ENCODE measurements around the gene PFDN2.
"Not testable (repeated sequence)": the region's sequence is repeated elsewhere in the genome, so short reads cannot be mapped to it uniquely, and the experiment has no call there.

Gene PFDN2

GRCh38 chr1:161138431-161138830, 20.6 kb upstream of the PFDN2 start:
- DNase-seq (ENCODE audit: low spot score), result no peak

- DNase-seq (ENCODE audit: low spot score), result no peak
Measured at GRCh38 chr1:161137881-161138280, 20.0 kb upstream of the PFDN2 start.

GRCh38 chr1:161133220-161133740, 15.4 kb upstream of the PFDN2 start:
- no peak for DNase-seq (ENCODE audit: low spot score)

- DNase-seq (ENCODE audit: low spot score), result peak; percentile 91
Measured at GRCh38 chr1:161132410-161133219, 14.8 kb upstream of the PFDN2 start, which contains the start of gene DEDD. TSS of gene DEDD (minus strand) at chr1:161132667. CDS start at chr1:161124462, 8,205 bp downstream.

GRCh38 chr1:161131523-161132409, 13.9 kb upstream of the PFDN2 start:
- peak; percentile 23 for DNase-seq (ENCODE audit: low spot score)

- DNase-seq (ENCODE audit: low spot score), result no peak
Measured at GRCh38 chr1:161130266-161130665, 12.4 kb upstream of the PFDN2 start.

- peak; percentile 16 for DNase-seq (ENCODE audit: low spot score)
Measured at GRCh38 chr1:161128591-161129420, 11.0 kb upstream of the PFDN2 start.

GRCh38 chr1:161127649-161128048, 9.8 kb upstream of the PFDN2 start:
- no peak for DNase-seq (ENCODE audit: low spot score)

GRCh38 chr1:161122967-161123366, 5.1 kb upstream of the PFDN2 start:
- DNase-seq (ENCODE audit: low spot score), result no peak

GRCh38 chr1:161121834-161122233, 4.0 kb upstream of the PFDN2 start:
- no peak for DNase-seq (ENCODE audit: low spot score)

- no peak for DNase-seq (ENCODE audit: low spot score)
Measured at GRCh38 chr1:161121042-161121650, 3.3 kb upstream of the PFDN2 start.

GRCh38 chr1:161119092-161119903, 1.5 kb upstream of the PFDN2 start:
- peak; percentile 79 for DNase-seq (ENCODE audit: low spot score)

GRCh38 chr1:161115961-161116360, 1.9 kb downstream of the PFDN2 start:
- DNase-seq (ENCODE audit: low spot score), result not testable (repeated sequence)

GRCh38 chr1:161115132-161115711, 2.6 kb downstream of the PFDN2 start:
- no peak for DNase-seq (ENCODE audit: low spot score)

- no peak for DNase-seq (ENCODE audit: low spot score)
Measured at GRCh38 chr1:161114556-161114955, 3.3 kb downstream of the PFDN2 start.

- no peak for DNase-seq (ENCODE audit: low spot score)
Measured at GRCh38 chr1:161113915-161114314, 3.9 kb downstream of the PFDN2 start.

GRCh38 chr1:161111527-161111926, 6.3 kb downstream of the PFDN2 start:
- no peak for DNase-seq (ENCODE audit: low spot score)

GRCh38 chr1:161111117-161111516, 6.7 kb downstream of the PFDN2 start:
- DNase-seq (ENCODE audit: low spot score), result no peak

GRCh38 chr1:161106431-161106830, 11.4 kb downstream of the PFDN2 start:
- no peak for DNase-seq (ENCODE audit: low spot score)

GRCh38 chr1:161100556-161100955, 17.3 kb downstream of the PFDN2 start:
- DNase-seq (ENCODE audit: low spot score), result no peak

Measured in hematopoietic multipotent progenitor cell treated with erythropoietin and hydrocortisone succinate and interleukin-3 and kit ligand, for 15 days (in vitro differentiated cells).